ENCODE measurements around the gene ACVR1B.
A peak's percentile ranks its signal among the peaks of the same experiment; 100 is the strongest.

ACVR1B gene

DNA sequence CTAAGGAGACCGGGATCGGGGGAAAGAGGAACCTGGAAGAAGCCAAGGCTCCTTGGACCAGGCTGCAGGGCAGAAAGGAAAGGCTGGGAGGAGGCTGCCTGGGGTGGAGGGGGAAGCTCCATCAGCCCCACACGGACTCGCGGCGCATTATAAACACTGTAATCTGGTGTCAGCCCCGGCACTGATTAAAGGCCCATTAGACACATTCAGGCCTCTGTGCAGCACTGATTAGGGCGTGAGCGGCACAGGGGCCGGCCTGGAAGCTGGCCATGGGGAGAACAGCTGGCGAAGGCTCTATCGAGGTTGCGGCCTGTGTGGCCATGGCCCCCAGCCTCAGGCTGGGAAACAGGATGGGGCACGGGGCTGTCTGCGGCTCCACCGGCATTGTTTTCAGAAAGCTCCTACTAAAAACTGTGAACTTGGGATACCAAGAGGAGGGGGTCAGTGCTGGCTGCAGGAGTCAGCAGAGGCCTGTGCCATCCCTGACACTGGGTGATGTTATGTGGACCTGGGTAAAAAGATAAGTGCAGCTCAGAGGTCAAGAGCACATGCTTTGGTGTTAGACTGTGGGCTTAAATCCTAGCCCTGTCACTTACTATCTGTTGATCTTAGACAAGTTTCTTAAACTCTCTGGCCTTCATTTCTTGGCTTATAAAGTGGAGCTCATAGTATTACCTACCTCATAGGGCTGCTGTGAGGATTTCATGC lies 33.6 kb upstream of the ACVR1B start:
- DNase-seq, result no peak

DNA sequence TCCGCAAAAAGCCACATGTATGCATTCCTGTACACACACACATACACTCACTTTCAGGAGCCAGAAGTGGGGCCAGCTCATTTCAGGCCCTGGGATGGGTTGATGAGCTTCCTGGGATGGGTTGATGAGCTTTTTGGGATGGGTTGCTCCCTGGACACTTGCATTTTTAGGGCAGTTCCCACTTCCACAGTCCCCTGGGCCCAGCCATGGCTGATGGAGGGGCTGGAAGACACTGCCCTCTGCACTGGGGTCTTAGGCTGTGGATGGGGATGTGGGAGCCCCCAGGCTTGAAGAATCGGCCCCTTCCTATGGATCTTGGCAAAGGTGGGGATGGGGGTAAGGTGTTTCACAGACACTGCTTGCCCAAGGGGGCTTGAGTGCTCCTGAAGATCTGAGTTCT lies 31.5 kb upstream of the ACVR1B start:
- no peak for DNase-seq

DNA sequence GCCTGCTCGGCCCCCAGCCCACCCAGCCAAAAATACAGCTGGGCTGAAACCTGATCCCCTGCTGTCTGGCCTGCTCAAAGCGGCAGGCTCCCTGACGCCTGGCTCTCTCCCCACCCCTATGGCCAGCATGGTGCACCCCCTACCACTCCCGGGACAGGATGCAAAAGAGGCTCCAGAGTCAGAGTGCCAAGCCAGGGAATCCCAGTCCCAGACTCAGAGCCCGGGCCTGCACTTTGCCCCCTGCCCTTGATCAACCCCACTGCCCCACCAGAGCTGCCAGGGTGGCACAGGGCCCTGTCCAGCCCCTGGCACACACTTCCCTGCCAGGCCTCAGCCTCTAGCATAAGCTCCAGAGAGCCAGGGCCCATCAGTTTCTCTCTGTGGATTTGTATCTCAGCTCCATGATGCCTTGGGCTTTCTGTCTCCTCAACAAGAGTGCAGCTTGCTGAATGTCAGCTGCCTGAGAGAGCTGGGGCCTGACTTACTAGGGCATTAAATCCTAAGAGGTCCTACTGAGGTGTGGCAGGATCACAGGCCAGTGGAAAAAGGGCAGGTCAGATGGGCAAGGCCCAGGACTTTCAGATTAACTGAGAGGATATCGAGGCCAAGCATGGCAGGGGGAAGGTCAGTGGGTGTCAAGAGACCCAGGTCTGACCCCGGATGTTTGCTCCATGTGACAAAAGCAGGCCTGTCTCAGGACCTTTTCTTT lies 30.3 kb upstream of the ACVR1B start:
- no peak for DNase-seq

DNA sequence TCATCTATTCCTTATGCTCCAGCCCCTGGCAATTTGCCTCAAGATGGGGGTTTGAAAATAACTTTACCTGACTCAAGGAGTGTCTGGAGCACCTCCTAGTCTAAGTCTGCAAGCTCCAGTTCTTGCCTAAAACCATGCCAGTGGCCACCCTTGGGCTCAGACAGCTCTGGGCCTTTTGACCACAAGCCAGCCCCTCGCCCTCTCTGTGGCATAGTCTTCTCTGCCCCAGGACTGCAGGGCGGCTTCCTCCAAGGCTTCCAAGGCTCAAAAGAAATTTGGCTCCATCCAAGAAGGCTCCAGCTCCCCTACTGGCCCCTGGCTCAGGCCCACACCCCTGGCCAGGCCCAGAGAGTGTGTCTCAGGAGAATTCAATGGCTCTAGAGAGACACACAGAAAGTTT lies 29.4 kb upstream of the ACVR1B start:
- no peak for DNase-seq

DNA sequence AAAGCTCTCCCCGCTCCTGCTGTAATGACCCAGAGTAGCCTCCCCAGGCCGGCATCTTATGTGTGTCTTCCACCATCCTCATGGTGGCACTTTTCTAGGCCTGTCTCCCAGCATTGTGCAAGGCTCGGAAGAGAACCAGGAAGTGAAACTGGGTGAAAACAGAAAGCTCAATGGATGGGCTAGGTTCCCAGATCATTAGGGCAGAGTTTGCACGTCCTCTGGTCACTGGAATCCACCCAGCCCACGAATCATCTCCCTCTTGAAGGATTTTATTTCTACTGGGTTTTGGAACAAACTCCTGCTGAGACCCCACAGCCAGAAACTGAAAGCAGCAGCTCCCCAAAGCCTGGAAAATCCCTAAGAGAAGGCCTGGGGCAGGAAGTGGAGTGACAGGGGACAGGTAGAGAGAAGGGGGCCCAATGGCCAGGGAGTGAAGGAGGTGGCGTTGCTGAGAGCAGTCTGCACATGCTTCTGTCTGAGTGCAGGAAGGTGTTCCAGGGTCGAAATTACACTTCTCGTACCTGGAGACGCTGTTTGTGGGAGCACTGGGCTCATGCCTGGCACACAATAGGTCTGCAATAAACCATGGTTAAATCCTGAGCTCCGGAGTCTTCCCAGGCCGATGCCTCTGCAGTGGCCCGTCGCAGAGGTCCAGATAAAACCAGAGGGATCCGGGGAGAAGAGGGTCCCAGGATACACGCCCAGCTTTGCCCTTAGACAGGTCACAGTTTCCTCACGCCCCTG lies 28.6 kb upstream of the ACVR1B start:
- peak; percentile 42 for DNase-seq

DNA sequence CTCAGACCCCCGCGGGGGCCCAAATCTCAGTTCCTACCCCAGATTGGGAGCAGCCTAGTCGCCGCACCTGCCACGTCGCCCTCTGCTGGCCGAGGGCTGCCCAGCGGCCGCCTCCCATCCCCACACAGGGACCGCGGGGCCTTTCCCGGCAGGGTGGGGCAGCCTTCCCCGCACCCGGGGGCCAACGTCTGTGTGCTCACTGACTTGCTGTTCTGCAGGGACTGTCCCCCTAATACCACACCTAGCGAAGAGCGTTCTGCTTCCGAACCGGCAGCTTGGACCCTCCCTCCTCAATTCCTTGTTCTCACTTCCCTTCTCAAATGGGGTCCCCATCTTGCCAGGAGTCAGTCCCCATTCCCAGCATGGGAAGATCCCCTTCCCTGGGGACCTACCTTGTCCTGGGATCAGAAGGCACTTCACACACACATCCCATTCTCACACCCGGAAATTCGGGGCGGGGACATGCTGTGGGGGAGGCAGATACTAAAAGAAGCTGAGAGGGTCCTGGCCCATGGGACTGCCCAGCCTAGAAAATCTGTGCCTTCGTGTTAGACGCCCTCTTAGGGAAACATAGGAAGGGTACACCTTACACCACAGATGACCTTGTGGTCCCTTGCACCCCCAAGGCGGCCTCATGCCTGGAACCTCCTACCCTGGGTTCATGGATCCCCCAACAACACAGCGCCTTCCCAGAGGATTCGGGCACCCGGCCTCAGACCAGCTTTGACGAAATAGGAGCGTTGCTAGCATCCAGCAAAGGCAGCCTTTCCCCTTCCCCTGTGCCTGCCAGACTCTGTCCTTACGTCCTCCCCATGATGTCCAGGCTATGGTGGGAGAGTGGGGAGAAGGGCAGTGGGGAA lies 27.8 kb upstream of the ACVR1B start:
- DNase-seq, result peak; percentile 30

DNA sequence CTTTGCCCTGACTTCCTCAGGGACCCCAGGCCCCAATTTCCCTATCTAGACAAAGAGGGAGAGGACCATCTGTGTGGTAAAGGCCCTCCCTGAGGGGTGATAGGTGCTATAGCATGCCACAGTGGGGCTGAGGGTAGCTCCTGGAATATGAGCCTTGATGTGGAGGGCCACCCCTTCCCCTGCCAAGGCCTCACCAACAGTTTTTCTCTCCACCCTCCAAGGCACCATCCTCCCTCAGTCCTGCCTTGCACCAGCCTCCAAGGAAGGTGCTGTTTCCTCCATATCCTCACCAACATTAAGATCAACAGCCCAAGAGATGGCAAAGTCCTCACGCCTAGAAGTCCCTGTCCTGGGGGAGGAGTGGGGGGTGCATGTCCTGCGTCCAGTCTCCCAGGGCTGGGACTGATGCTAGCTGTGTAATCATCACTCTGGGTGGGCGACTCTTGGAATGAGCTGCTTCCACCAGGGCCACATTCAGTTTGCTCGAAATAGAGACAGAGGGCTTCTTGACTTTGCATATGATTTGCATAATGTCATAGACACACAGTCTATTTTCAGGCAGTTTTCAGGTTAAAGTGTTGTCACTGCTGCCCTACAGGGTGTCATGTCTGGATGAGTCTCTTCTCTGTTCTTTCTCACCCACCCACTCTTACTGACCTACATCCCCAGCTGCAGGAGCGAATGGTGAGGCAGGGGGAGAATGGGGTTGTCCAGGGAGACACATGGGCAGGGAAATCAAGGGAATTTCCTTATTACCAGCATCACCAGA lies 26.8 kb upstream of the ACVR1B start:
- no peak for DNase-seq

DNA sequence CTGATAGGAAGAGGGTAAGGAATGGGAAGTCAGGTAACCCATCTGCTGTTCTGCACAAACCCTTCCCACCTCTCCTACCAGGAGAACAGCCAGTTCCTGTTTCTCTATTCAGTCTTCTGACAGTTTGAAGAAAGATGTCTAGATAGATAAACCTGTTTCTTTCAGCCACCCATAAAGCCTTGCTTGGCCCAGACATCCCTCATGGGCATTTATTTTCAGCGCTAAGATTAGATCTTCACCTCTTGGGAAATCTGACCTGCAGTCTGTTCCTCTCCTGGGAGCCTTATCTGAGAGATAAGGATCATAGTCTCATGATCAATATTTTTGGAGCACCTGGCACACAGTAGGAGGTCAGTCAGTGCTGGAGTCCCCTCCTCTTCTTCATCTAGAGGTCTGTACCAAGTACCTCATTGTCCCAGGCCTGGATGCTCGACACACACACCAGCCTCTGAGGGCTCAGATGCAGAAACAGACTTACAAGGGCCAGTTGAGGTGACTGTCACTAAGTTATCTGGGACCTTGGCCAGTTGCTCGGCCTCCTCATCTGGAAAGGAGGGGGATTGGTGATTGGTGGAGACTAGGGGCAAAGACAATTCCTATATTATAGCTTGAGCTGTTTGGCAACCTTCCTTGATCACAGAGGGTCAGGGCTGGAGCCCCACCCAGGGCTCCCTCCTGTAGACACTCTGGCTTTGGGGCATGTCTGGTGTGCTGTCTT lies 26.0 kb upstream of the ACVR1B start:
- DNase-seq, result no peak

DNA sequence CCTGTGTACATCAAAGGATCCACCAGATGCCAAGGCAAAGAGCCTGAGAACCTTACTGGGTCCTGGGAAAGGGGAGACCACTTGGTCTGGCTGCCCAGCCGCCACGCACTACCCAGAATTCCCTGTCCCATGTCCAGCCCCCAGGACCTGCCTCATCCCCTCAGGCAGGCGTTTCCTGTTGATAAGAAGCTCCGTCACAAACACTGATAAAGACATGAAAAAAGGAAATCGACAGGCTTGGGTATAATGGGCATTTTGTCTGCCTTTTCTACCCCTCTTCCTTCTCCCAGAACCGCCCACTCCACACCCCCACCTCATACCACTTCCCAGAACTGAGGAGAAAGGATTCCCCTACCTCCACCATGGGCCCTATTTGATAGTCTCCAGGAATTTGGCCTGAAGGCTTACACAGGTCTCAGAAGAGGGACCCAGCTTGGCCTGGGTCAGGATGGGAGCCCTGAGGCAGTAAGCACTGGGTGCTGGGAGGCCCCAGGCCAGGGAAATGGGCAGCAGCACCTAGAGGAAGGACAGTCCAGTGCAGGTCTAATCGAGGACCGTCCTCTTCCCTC lies 25.4 kb upstream of the ACVR1B start:
- no peak for DNase-seq

DNA sequence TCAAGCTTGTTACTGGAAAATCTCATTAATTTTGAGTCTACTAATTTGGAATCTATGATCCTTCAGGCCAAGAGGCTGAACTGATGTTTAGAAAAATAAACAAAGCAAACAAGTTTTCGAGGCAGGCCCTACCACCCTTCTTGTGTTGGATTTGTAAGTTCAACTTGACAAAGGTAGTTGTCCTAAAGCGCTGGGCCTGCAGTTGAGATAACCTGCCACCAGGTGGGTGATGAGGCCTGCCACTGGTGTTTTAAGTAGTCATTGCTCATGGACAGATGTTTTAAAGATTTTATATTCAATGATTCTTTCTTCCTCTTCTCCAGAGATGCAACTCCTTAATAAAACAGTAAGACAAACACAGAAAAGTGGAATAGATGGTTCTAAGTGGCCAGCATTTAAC lies 24.8 kb upstream of the ACVR1B start:
- DNase-seq, result peak; percentile 26

DNA sequence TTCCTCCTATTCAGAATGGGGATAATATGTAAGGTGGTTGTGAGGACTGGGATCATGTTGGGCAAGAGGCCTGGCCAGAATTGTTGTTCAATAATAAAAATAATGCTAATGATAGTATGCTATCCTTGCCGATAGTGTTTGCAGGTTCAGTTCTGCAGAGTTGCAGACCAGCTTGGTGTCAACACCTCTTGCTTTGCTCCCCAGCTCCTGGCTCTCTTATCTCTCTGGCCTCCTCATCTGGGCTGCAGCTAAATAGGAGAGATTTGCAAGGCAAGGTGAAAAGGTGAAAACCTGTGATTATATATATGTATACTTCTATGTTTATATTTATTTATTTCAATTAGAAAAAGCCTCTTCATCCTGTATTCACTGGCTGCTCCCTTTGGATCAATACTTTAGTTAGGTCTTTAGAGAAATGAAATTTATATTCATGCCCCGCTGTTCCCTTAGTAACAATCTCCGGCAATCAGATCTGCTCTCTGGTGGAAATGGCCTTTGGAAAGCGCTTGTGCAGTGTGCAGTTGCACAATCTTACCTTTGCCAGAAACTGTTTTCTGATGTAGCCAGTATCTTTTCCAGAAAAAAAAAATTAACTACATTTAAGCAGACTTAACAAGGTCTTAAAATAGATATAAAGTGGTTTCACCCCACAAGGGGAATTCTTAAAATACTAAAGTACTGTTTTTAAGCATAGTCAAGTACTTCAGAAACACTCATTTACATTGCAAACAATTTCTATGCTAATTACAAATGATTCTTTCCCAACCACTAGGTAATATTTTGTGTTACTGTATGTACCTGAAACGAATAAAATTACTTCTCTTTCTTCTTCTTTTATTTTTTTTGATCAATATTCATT lies 19.1 kb upstream of the ACVR1B start:
- DNase-seq, result no peak

DNA sequence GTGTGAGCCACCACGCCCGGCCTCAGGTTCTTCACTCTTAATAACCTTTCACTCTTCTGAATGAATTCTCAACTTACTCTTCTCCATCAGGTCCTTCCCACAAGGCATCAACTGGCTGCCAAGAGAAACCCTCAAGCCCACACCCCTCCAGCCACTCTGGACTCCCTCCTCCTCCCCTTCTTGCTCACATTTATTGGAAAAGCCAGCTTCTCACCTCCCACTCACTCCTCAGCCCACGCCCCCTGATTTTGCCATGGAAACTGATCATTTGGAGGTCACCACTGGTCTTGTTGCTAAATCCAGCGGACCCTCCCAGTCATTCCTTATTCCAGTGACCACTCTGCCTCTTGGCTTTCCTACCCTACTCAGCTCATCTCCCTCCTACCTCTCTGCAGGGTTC lies 17.4 kb upstream of the ACVR1B start:
- DNase-seq, result no peak

DNA sequence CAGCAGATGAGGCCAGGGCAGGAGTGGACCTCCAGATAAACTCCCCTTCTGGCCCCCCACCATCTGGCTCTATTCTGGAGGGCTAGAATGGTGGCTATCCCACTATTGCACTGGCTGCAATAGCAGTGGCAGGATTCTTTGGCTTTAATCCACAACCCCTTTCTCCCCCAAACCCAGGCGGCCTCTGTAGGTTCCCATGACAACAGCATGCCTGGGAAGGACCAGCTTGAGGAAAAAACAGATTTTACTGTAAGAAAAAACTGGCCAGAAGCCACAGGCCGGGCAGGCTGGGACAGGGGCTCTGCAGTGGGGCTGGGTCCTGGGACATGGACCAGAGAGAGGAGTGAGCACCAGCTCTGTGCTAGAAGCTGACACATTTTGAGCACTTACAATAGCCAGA lies 13.6 kb upstream of the ACVR1B start:
- DNase-seq, result no peak

DNA sequence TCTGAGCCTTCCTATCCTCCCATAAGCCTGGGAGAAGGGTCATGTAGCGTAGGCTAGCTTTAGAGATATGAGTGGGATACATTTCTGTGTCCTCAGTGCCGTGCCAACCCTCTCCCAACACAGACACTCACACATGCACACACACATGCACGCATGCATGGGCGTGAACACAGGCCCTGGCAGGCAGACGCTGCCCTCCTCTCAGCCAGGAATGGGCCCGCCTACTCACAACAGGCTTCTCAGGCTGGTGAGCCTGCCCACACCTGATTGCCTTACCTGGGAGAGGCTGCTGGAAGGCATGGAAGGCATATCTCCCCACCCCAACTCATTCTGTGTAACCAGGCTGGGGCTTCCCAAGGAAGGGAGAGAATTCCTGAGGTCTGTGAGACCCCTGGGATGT lies 12.8 kb upstream of the ACVR1B start:
- no peak for DNase-seq

DNA sequence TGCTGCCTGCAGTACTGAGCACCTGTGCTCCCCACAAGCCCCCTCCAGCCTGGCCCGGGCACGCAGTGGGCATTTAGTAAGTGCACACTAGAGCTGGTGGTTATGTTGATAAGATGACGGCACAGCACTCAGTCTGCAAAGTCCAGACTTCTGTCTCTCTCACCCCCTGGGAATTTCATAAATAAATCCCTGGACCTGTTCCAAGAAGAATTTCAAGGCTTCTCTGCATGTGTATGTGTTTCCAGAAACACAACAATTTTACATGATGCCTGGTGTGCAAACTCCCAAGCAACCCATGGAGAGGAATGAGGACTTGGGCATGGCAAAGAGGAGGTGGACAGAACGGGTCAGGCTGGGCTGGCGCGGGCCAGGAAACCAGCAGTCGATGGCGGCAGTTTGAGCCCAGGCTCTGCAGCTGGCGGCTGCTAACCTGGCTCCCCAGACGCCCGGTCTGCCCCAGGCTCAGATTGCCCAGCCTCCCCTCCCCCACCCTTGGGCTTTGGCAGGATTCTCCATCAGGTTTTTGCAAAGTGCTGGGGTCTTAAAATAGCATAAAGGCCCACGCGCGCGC lies 10.4 kb upstream of the ACVR1B start:
- DNase-seq, result no peak

DNA sequence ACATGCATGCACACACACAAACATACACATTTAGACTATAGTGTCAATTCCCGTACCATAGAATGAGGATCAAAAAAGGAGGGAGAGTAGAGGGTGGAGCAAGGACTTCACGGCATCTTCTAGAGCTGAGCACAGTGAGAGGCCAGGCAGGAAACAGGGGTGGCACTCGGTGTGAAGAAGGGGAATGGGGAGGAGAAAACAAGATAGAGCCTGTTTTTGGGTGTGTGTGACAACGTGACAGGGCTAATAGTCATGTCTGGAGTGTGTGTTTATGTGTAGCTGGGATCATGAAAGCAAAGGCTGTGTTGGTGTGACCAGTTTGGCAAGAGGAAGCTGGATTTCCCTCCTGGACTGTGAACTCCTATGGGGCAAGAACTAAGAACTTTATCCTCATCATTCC lies 9.9 kb upstream of the ACVR1B start:
- DNase-seq, result no peak

DNA sequence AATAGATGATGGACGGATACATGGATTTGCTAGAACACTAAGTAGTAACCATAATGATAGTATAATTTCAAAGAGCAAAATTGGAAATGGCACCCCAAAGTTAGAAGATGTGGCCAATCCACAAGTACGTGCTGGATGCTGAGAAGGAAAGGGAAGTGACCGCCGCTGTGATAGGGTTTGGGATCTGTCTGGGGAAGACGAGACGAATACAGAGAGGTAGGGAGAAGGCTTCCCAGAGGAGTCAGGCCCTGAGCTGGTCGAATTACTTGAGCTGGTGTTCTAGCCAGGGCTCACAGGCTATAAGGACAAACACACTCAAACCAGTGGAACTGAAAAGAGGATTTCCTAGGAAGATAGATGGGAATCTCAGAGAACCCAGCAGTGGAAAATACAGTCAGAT lies 9.4 kb upstream of the ACVR1B start:
- no peak for DNase-seq

DNA sequence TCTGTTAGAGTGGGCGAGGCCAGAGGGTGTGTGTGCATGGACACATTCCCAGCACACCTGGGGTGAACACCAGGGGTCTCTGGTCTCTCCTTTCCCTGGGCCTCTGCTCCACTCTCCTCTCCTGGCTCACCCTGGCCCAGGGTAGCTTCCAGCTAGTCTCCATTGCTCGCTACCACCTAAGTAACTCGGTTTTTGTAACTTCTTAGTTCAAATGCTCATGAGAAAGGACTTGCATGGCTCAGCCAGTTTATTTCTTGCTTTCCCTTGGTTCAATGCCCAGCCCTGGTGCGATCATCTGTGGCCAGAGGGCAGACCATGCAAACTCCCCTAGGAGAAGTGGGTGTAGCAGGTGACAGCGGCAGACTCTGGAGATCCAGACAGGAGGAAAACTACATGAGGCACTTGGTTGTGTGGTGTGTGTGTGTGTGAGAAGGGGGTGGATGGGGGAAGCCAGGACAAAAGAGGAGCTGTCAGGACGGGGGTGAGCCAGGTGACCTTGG lies 8.9 kb upstream of the ACVR1B start:
- no peak for DNase-seq

DNA sequence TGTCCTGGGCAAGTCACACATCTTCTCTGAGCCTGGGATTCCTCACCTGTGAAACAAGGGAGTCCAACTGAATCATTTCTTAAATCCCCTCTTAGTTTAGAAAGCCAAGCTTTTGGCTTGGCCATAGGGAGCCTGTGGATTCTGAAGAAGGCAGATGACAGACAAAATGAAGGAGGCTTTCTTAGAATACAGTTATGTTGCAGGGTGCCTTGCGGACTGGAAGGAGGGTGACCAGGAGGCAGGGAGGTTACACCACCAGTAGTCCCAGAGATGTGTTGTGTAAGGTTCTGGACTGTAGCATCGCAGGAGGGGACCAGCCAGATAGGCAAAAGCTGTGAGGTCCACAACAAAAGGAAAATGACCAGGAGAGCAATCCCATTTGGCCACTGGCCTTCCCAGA lies 8.2 kb upstream of the ACVR1B start:
- DNase-seq, result no peak
